Measurements from ENCODE around the gene LRRC40.
"Not testable (repeated sequence)": the region's sequence is repeated elsewhere in the genome, so short reads cannot be mapped to it uniquely, and the experiment has no call there.

The LRRC40 gene

DNA sequence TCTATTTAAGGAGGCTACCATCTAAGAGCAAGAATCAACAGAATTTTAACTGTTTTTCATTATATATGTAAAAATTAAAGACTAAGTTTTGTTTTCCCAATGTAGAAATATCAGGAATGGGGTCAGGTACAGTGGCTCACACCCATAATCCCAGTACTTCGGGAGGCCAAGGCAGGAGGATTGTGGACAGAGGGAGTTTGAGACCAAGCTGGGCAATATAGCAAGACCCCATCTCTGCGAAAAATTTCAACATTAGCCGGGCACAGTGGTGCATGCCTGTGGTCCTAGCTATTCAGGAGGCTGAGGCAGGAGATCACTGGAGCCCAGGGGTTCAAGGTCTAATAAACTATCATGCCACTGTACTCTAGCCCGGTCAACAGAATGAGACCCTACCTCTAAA, 5.3 kb downstream of the LRRC40 start:
- DNase-seq, result no peak

DNA sequence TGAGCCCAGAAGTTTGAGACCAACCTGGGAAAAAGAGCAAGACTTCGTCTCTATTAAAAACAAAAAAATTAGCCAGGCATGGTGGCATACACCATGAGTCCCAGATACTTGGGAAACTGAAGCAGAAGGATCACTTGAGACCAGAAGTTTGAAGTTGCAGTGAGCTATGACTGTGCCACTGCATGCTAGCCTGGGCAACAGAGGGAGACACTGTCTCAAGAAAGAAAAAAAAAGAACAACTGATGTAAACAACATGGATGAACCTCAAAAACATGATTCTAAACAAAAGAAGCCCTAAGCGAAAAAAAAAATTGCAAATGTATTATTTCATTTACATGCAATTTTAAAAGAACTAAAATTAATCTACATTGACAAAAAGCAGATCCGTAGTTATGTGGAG, 9.0 kb downstream of the LRRC40 start:
- DNase-seq, result no peak

DNA sequence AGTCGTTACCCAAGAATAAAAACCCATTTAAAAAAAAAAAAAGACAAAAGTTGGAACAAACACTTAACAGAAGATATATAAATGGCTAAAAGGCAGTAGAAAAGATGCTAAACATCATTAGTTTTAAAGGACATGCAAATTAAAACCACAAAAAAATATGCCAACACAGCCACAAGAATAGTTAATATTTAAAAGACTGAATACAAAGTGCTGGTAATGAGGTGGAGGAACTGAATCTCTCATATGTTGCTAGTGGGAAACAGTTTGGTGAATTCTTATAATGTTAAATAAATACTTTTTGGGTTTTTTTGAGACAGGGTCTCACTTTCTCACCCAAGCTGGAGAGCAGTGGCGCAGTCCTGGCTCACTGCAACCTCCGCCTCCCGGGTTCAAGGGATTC, 10.0 kb downstream of the LRRC40 start:
- DNase-seq, result no peak

GRCh38 chr1:70194601-70195000, 10.8 kb downstream of the LRRC40 start:
- DNase-seq, result no peak

DNA sequence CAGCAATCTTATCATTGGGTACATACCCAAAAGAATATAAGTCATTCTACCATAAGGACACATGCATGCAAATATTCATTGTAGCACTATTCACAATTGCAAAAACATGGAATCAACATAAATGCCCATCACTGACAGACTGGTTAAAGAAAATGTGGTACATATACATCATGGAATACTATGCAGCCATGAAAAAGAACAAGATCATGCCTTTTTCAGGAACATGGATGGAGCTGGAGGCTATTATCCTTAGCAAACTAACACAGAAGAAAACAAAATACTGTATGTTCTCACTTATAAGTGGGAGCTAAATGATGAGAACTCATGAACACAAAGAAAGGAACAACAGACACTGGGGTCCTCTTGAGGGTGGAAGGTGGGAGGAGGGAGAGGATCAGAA, 12.9 kb downstream of the LRRC40 start:
- DNase-seq, result not testable (repeated sequence)

- DNase-seq, result no peak
Measured at GRCh38 chr1:70190180-70190579, 15.2 kb downstream of the LRRC40 start.

- no peak for DNase-seq
Measured at GRCh38 chr1:70188522-70188921, 16.9 kb downstream of the LRRC40 start.

GRCh38 chr1:70185181-70185580, 20.2 kb downstream of the LRRC40 start:
- DNase-seq, result not testable (repeated sequence)

DNA sequence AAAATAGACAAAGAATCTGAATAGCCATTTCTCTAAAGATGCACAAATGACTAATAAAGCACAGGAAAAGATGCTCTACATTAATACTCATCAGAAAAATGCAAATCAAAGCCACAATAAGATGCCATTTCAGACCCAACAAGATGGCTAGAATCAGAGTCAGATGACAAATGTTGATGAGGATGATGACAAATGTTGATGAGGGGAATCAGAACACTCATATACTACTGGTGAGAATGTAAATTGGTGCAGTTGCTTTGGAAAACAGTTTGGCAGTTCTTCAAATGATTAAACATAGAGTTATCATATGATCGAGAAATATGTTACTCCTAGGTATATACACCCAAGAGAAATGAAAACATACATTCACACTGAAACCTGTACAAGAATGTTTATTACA, 33.9 kb downstream of the LRRC40 start:
- DNase-seq, result no peak

- no peak for DNase-seq
Measured at GRCh38 chr1:70169018-70169839, 36.1 kb downstream of the LRRC40 start.

GRCh38 chr1:70168283-70168682, 37.1 kb downstream of the LRRC40 start:
- no peak for DNase-seq

DNA sequence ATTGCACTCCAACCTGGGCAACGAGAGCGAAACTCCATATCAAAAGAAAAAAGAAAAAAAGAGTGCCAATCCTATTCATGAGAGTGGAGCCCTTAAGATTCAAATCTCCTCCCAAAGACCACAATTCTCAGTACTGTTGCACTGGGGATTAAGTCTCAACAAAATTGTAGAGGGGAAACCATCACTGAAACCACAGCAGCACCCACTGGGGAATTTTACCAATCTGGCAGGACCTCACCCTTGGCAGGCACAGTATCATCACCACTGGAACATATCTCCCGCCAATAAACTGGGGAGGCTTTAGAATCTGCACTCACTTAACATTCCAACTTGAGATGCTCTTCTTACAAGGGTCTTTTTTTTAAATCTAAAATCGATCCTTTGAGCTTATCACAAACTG, 41.0 kb downstream of the LRRC40 start:
- no peak for DNase-seq

DNA sequence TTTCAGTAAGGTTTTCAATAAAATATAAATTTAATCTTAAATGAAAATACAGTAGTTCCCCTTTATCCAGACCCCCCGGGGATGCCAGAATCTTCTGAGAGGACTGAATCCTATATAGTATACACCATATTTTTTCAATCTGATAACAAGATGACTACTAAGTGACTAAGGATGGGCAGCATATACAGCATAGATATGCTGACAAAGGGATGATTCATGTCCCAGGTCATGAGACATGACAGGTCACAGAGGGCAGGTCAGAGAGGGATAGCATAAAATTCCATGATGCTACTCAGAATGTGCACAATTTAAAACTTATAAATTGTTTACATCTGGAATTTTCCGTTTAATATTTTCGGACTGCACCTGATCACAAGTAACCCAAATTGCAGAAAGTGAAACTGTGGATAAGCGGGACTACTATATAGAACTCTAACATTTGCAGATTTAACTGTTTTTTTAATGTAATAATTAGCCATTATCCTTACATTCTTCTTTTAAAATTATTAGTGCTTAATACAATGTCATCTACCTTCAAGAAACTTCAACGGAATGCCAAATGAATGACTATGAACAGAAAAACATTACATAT, 48.8 kb downstream of the LRRC40 start:
- DNase-seq, result peak; percentile 23

DNA sequence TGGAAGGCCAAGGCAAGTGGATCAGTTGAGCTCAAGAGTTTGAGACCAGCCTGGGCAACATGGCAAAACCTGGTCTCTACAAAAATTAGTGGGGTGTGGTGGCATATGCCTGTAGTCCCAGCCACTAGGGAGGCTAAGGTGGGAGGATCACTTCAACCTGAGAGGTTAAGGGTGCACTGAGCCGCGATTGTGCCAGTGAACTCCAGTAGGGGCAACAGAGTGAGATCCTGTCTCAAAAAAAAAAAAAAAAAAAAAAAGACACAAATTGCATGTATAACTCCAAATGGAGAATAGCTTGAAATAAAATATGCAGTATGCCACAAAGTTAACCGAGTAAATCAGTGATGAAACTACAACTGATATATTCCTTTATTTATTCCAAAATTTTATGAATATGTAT, 51.6 kb downstream of the LRRC40 start:
- DNase-seq, result no peak

- no peak for DNase-seq
Measured at GRCh38 chr1:70150444-70150843, 54.9 kb downstream of the LRRC40 start.

DNA sequence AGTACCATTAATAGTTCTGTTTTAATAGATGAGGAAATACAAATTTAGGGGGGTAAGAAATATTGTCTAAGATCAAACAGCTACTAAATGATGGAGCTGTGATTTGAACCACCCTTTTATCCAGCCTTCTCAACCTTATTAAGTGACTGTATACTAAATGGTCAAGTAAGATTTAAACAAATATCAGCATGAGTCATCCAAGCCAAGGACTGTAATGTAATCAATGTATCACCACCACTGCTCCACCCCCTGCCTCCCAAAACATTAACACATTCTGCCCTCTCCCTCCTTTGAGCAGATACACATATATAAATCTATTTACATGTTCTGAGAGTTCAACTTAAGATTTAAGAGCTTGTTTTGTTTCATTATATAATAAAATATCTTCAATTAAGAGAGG, 58.9 kb downstream of the LRRC40 start:
- peak; percentile 26 for DNase-seq

GRCh38 chr1:70143048-70143659, 62.2 kb downstream of the LRRC40 start:
- DNase-seq, result peak; percentile 68

DNA sequence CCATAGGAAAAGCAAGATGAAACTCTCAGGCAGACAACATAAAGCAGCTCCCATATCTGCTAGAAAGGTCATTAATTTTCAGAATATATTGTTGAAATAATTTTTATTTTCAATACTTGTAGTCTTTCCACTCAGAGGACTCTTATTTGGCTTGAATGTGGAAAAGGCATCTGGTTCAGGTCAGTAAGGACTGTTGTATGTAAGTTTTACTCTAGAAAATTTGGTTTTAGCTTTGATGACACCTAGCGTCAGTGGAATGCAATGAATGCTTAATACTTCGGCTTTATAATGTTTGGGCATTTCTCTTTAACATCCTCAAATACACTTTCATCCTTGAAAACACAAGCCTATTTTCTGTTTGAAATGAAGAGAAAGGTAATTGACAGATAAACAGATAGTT, 63.3 kb downstream of the LRRC40 start:
- DNase-seq, result peak; percentile 33

DNA sequence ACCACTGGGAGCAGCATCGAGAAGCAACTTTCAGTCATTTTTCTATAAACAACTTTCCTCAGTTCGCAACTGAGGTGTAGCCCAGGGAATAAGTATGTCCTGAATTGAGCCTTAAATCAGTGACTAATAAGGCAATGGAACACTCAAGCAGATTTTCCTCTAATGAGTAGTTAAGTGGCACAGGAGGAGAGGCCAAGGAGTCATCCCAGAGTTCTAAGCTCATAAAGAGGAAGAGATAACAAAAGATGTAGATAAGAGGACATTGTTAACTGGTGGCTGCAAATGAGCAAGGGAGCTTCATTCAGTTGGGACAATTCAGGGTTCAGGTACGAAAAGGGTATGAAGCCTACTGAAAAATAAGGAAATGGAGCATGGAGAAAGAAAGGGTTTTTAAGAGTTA, 64.5 kb downstream of the LRRC40 start:
- peak; percentile 6 for DNase-seq

GRCh38 chr1:70140343-70140742, 65.0 kb downstream of the LRRC40 start:
- DNase-seq, result peak; percentile 65

GRCh38 chr1:70134148-70134547, 71.2 kb downstream of the LRRC40 start:
- no peak for DNase-seq

GRCh38 chr1:70117046-70117445, 88.3 kb downstream of the LRRC40 start:
- DNase-seq, result no peak

GRCh38 chr1:70115315-70115714, 90.1 kb downstream of the LRRC40 start:
- no peak for DNase-seq

- no peak for DNase-seq
Measured at GRCh38 chr1:70112838-70113237, 92.5 kb downstream of the LRRC40 start.
